ENCODE data around the gene PTGER3. TPM values are rescaled to one million over a fixed set of nuclear protein-coding genes. Genes with fewer than 3 reads are reported as not detected.

PTGER3 gene
- total and polyA plus RNA-seq, 7 donors, result 0.46 to 52.4 (median 26.8) TPM

DNA sequence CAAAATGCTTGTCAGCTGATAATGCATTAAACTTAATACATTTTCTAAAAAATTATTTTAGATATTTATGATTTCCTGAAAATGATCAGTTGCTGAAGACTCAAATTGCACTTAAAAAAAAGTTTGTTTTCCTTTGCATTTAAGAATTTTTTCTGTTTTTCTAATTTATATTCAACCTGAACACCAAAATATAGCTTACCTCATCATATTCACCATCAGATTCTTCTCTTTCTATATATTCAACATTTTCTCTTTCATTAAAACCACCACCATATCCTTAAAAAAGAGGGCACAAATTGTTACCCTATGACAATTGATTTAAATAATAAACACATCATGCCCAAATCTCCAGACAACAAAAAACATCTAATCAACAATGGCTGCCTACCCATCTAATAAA, 24.7 kb upstream of the PTGER3 start:
- H3K9me3 ChIP-seq, result no peaks in the 10 kb centered on the region
- no peak overlapping the region for H3K27ac ChIP-seq
- peaks cover 18 to 99% (median 61%) of the 10 kb centered on the region in 4 donors for H3K36me3 ChIP-seq
- no peak overlapping the region for H3K4me3 ChIP-seq
- H3K27me3 ChIP-seq, result no peaks in the 10 kb centered on the region
- no peak for DNase-seq
- H3K4me1 ChIP-seq, result no peaks in the 10 kb centered on the region
- no peak for TF ChIP-seq POLR2A (IDR thresholded peaks at IDR 0.05)
- TF ChIP-seq, protein P1, sequence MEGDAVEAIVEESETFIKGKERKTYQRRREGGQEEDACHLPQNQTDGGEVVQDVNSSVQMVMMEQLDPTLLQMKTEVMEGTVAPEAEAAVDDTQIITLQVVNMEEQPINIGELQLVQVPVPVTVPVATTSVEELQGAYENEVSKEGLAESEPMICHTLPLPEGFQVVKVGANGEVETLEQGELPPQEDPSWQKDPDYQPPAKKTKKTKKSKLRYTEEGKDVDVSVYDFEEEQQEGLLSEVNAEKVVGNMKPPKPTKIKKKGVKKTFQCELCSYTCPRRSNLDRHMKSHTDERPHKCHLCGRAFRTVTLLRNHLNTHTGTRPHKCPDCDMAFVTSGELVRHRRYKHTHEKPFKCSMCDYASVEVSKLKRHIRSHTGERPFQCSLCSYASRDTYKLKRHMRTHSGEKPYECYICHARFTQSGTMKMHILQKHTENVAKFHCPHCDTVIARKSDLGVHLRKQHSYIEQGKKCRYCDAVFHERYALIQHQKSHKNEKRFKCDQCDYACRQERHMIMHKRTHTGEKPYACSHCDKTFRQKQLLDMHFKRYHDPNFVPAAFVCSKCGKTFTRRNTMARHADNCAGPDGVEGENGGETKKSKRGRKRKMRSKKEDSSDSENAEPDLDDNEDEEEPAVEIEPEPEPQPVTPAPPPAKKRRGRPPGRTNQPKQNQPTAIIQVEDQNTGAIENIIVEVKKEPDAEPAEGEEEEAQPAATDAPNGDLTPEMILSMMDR (IDR thresholded peaks at IDR 0.05), result no peak
- TF ChIP-seq POLR2AphosphoS5 (IDR thresholded peaks at IDR 0.05), result no peak
- TF ChIP-seq EP300 (IDR thresholded peaks at IDR 0.05), result no peak
- intact Hi-C loops (cut with DNase I), result loop anchor here (10.0 kb wide), 1 partner anchor 827 kb away; no protein-coding TSS in a partner anchor

DNA sequence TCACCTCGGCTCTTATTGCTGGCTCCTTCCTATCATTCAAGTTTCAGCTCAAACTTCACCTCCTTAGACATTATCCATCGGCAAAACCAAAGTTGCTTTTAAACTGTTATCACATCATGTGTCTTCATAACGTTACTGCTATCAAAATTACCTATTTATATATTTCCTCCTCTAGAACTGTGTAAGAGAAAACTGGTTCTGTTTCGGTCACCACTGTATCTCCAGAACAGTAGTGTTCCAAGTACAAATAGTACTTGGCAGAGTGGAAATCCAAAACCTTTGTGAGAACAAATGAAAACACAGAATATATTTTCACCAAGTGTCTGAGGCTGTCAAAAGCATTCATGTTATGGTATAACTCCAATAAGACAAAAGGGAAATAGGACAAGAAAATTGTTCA, 24.1 kb upstream of the PTGER3 start:
- DNase-seq, result no peak
- 85 to 91% methylated on average over 4 of the region's 4 CpGs for WGBS, 2 donors
- Histone ChIP-seq H3K4me1 (no peaks in the 10 kb centered on the region), H3K27ac (no peak overlapping the region), H3K4me3 (no peak overlapping the region), H3K9me3 (no peaks in the 10 kb centered on the region), H3K36me3 (peaks cover 21 to 99% (median 59%) of the 10 kb centered on the region in 4 donors), H3K27me3 (no peaks in the 10 kb centered on the region)
- TF ChIP-seq, protein P1 (IDR thresholded peaks at IDR 0.05), result no peak
- TF ChIP-seq EP300 (IDR thresholded peaks at IDR 0.05) (no peak), POLR2A (IDR thresholded peaks at IDR 0.05) (no peak), POLR2AphosphoS5 (IDR thresholded peaks at IDR 0.05) (no peak)
- intact Hi-C loops (cut with DNase I), result loop anchor here (10.0 kb wide), 1 partner anchor 827 kb away; no protein-coding TSS in a partner anchor

DNA sequence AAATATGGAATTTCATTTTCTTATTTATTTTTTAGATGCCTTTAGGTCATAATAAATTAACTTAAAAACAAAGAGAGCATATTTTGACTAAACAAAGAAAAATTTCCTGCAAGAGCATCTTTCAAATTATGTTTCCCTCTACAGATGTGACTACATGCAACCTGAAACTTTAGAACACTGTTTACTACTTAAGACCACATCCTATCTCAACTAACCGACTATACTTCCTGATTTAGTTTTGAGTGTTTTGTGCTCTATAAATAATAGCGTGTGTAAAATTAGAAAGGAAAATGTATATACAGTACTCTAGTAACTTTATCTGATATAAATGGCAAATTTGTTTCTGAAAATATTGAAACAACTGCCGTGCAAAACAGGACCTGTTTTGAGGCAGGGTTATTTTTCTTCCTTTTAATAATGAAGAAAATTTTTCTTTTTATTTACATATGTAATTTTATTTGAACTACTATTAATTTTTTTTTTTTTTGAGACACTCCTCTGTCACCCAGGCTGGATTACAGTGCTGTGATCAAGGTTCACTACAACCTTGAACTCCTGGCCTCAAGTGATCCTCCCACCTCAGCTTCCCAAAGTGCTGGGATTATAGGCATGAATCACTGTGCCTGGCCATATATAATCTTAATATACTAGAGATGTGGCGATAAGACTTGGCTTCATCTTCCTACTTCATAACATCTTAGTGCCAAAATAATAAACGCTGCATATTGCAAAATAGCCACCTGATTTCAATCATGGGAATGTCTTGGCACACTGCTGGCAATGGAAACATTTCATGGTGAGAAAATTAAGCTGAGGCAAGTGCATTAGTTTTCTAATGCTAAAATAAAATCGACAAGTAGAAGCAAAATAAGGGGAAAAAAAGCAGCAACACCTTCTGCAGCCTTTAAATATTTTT, 21.0 kb upstream of the PTGER3 start:
- TF ChIP-seq, protein P1 (IDR thresholded peaks at IDR 0.05), result no peak
- TF ChIP-seq POLR2AphosphoS5 (IDR thresholded peaks at IDR 0.05) (no peak), POLR2A (IDR thresholded peaks at IDR 0.05) (no peak), EP300 (IDR thresholded peaks at IDR 0.05) (no peak)
- Histone ChIP-seq H3K4me3 (no peak overlapping the region), H3K4me1 (no peaks in the 10 kb centered on the region), H3K27ac (no peak overlapping the region), H3K36me3 (peaks cover 28 to 99% (median 51%) of the 10 kb centered on the region in 4 donors), H3K27me3 (no peaks in the 10 kb centered on the region), H3K9me3 (no peaks in the 10 kb centered on the region)
- WGBS, 2 donors, result 69 to 72% methylated on average over 6 of the region's 6 CpGs
- intact Hi-C loops (cut with DNase I), result no loop called here
- DNase-seq, result no peak

DNA sequence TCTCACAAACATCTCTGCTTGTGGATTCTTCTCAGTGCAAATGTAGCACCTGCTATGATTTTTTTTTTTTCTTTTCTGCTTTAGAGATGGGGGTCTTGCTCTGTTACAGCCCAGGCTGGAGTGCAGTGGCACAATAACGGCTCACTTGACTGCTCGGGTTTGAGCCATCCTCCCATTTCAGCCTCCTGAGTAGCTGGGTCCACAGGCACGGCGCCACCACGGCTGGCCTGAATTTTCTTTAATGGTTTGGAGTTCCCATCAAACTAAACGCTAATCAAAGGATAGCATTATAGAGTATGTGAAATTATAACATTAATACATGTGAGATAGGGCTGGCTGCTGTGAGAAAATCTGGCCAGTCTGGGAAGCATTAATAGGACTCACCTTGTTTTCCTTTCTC, 7.2 kb upstream of the PTGER3 start:
- intact Hi-C loops (cut with DNase I), result loop anchor here (5.0 kb wide), 1 partner anchor 617 kb away; no protein-coding TSS in a partner anchor
- TF ChIP-seq, protein P1 (IDR thresholded peaks at IDR 0.05), result no peak
- TF ChIP-seq POLR2A (IDR thresholded peaks at IDR 0.05), result no peak
- TF ChIP-seq POLR2AphosphoS5 (IDR thresholded peaks at IDR 0.05), result no peak
- no peak for TF ChIP-seq EP300 (IDR thresholded peaks at IDR 0.05)
- no peak overlapping the region for H3K4me3 ChIP-seq
- H3K27ac ChIP-seq, result no peak overlapping the region
- no peaks in the 10 kb centered on the region for H3K9me3 ChIP-seq
- no peak for DNase-seq
- no peaks in the 10 kb centered on the region for H3K4me1 ChIP-seq
- peaks cover 0 to 20% (median 0%) of the 10 kb centered on the region in 4 donors for H3K36me3 ChIP-seq
- no peaks in the 10 kb centered on the region for H3K27me3 ChIP-seq
- WGBS, 2 donors, result 55 to 85% methylated on average over 6 of the region's 6 CpGs

Data from sigmoid colon (tissue), 7 donors.